Small intestine (tissue), 7 donors: Measurements from ENCODE around the gene ACOT11. TPM values are rescaled to one million over a fixed set of nuclear protein-coding genes. Genes with fewer than 3 reads are reported as not detected.

Source experiments
- DNase-seq, 2 donors: peaks; one replicate each; pipeline versions ENCODE4 v3.0.0 to v3.0.0-alpha.2; 2013
- FAIRE-seq: peaks from 2 replicates; lab custom pipeline; 2012; peaks lifted over from hg19 to GRCh38; lab: Jason Lieb, UNC
- H3K27ac ChIP-seq, 3 donors: one replicate each; pipeline ENCODE4 v1.5.1; 2013; ENCODE audit warnings: low read length in 2 of 3, mild to moderate bottlenecking in 2 of 3, control low read depth in 1 of 3, inconsistent platforms in 1 of 3, low read depth in 1 of 3, moderate library complexity in 1 of 3
- H3K27me3 ChIP-seq, 3 donors: one replicate each; pipeline ENCODE4 v1.6.1; 2013; ENCODE audit warnings: low read length in 3 of 3, inconsistent platforms in 1 of 3; ENCODE audit not compliant: control insufficient read depth in 3 of 3, insufficient read depth in 3 of 3
- H3K36me3 ChIP-seq, 3 donors: one replicate each; pipeline ENCODE4 v1.6.1; 2013; ENCODE audit warnings: low read length in 3 of 3, inconsistent platforms in 1 of 3, low read depth in 1 of 3, mild to moderate bottlenecking in 1 of 3, moderate library complexity in 1 of 3; ENCODE audit not compliant: control insufficient read depth in 3 of 3, insufficient read depth in 2 of 3
- H3K4me1 ChIP-seq, 3 donors: one replicate each; pipeline ENCODE4 v1.6.1; 2013; ENCODE audit warnings: low read length in 2 of 3, inconsistent platforms in 1 of 3, low read depth in 1 of 3, mild to moderate bottlenecking in 1 of 3, moderate library complexity in 1 of 3; ENCODE audit not compliant: control insufficient read depth in 3 of 3, insufficient read depth in 2 of 3
- H3K4me3 ChIP-seq, 3 donors: one replicate each; pipeline ENCODE4 v1.5.1; 2013; ENCODE audit warnings: low read length in 3 of 3, control low read depth in 1 of 3, inconsistent platforms in 1 of 3, low read depth in 1 of 3, mild to moderate bottlenecking in 1 of 3, moderate library complexity in 1 of 3
- H3K9me3 ChIP-seq, 2 donors: one replicate each; pipeline ENCODE4 v1.6.1; 2013; ENCODE audit warnings: low read depth in 1 of 2, low read length in 1 of 2; ENCODE audit not compliant: control insufficient read depth in 2 of 2, insufficient read depth in 1 of 2
- WGBS, 3 donors: extraction: QIAGEN DNeasy Blood & Tissue Kit; methylation state at CpG; one replicate each; pipeline ENCODE4 v1.1.7; 2013; 5-methylcytosine and 5-hydroxymethylcytosine counted together
- polyA plus RNA-seq, 4 donors: library from polyadenylated mRNA; stranded (reverse) in 3 of 4; unstranded in 1 of 4; fragments of 200-250 nt in 3 of 4; fragments of 120-200 nt in 1 of 4; gene quantifications; one replicate each; pipeline versions ENCODE4 v1.2.1 to v1.2.3, GENCODE V29; 2013
- donor health status: healthy with polysubstance abuse.
- donor health status: control.
- donor health status: control.
- donor health status: Bipolar disorder and iron deficiency.
- donor health status: healthy.

Gene ACOT11
- polyA plus RNA-seq, 4 donors = 30.4 to 101 (median 46.4) TPM

DNA sequence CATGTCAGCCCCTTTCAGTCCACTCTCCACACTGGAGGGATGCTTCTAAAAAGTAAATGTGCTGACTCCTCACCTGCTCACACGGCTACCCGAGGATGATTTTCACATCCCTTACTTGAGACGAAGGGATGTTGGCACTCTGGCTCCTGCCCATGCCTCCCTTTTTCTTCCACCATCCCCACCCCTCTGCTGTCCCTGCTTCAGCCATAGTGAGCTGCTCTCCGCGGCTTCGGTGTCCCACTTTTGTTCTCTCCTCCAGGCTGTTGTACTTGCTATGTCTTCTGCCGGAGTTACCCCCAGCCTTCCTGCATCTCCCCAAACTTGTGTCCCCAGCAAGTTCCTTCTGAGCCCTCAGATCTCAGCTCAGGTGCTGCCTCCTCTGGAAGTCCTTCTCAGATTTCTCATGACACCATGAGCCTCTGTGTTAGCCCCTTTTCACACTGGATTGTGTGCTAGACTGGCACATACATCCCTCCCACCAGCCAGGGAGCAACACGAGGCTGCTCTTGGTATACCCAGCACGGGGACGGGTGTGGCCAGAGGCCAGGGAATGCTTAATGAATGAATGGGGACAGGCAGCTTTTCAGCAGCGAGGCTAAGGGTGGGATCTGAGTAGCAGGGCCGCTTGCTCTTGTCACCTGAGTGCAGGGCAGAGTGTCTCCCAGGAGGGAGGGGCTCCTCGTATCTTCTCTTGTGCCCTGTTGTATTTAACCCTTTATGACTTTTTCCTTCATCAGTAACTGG, 1.3 kb downstream of the ACOT11 start:
- FAIRE-seq = no peak
- H3K4me1 ChIP-seq = peaks cover 0 to 22% (median 0%) of the 10 kb centered on the region in 3 donors
- no peaks in the 10 kb centered on the region for H3K9me3 ChIP-seq
- DNase-seq = peak in 1 of 2 donors; percentile 23
- H3K27me3 ChIP-seq = no peaks in the 10 kb centered on the region
- WGBS, 3 donors = 69 to 74% (median 70%) methylated on average over 13 of the region's 13 CpGs
- no peak overlapping the region for H3K4me3 ChIP-seq
- no peak overlapping the region for H3K27ac ChIP-seq
- peaks cover 0 to 13% (median 0%) of the 10 kb centered on the region in 3 donors for H3K36me3 ChIP-seq

- 74 to 84% (median 83%) methylated on average over 3 of the region's 3 CpGs for WGBS, 3 donors
- no peak overlapping the region for H3K4me3 ChIP-seq
- H3K4me1 ChIP-seq = peaks cover 0 to 20% (median 0%) of the 10 kb centered on the region in 3 donors
- no peak for DNase-seq
- FAIRE-seq = no peak
- H3K27me3 ChIP-seq = no peaks in the 10 kb centered on the region
- H3K27ac ChIP-seq = no peak overlapping the region
- H3K9me3 ChIP-seq = peaks cover 0 to 6% of the 10 kb centered on the region in 2 donors
- peaks cover 0 to 14% (median 0%) of the 10 kb centered on the region in 3 donors for H3K36me3 ChIP-seq
These were observed 3.9 kb downstream of the ACOT11 start for GRCh38 chr1:54551891-54552290.

DNA sequence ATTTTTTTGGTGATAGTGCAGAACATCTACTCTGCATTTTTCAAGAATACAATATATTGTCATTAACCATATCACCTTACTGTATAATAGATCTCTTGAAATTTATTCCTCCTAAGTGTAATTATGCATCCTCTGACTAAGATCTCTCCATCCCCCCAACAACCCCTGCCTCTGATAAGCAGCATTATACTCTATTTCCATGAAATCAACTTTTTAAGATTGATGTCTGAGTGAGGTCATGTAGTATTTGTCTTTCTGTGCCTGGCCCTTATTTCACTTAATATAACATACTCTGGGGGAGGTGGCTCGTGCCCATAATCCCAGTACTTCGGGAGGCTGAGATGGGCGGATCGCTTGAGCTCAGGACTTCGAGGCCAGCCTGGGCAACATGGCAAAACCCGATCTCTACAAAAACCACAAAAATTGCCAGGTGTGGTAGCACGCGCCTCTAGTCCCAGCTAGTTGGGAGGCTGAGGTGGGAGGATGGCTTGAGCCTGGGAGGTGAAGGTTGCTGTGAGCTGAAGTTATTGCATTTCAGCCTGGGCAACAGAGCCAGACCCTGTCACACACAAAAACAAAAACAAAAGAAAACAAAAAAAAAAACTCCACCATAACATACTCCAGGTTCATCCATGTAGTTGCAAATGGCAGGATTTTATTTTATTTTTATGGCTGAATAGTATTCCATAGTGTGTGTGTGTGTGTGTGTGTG, 5.7 kb downstream of the ACOT11 start:
- 87 to 91% (median 87%) methylated on average over 8 of the region's 8 CpGs for WGBS, 3 donors
- DNase-seq = no peak
- no peak for FAIRE-seq

DNA sequence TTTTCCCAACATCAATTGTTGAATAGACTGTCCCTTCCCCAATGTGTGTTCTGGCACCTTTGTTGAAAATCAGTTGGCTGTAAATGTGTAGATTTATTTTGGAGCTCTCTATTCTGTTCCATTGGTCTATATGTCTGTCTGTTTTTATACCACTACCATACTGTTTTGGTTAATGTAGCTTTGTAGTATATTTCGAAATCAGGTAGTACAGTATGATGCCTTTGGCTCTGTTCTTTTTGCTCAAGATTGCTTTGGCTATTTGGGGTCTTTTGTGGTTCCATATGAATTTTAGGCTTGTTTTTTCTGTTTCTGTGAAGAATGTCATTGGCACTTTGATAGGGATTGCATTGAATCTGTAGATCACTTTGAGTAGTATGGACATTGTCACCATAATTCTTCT, 8.1 kb downstream of the ACOT11 start:
- Histone ChIP-seq H3K4me1 (no peaks in the 10 kb centered on the region), H3K36me3 (peaks cover 0 to 19% (median 0%) of the 10 kb centered on the region in 3 donors), H3K27me3 (no peaks in the 10 kb centered on the region), H3K4me3 (no peak overlapping the region), H3K27ac (no peak overlapping the region), H3K9me3 (peaks cover 0 to 6% of the 10 kb centered on the region in 2 donors)
- DNase-seq = no peak
- no peak for FAIRE-seq
- WGBS, 3 donors = 91 to 95% (median 94%) methylated on average over 1 of the region's 1 CpG

More for the DNA sequence above, 5.7 kb downstream of the ACOT11 start:
- H3K36me3 ChIP-seq = peaks cover 0 to 14% (median 0%) of the 10 kb centered on the region in 3 donors
- no peak overlapping the region for H3K4me3 ChIP-seq
- H3K4me1 ChIP-seq = peaks cover 0 to 6% (median 0%) of the 10 kb centered on the region in 3 donors
- no peak overlapping the region for H3K27ac ChIP-seq
- H3K9me3 ChIP-seq = peaks cover 0 to 6% of the 10 kb centered on the region in 2 donors
- no peaks in the 10 kb centered on the region for H3K27me3 ChIP-seq

DNA sequence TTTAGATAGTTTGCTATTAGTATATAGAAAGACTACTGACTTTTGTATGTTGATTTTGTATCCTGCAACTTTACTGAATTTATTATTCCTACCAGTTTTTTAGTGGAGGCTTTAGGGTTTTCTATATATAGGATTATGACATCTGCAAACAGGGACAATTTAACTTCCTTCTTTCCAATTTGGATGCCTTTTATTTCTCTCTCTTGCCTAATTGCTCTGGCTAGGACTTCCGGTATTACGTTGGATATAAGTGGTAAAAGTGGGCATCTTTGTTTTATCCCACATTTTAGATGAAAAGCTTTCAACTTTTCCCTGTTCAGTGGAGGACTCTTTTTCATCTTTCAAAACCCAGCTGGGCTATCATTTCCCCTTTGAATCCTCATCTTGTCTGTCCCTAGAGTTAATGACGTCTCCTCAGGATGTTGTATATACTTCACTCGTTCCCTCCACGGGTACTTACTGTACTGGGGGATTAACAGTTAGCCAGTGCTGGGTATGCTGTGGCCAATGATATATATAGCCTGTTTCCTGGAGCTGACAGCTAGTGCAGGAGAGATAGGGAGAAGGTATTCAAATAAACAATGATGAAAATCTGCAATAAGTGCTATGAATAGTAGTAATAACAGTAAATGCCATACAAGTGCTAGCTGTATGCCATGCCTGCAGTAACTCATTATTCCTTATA, 9.8 kb downstream of the ACOT11 start:
- WGBS, 3 donors = 50 to 75% (median 72%) methylated on average over 5 of the region's 5 CpGs
- H3K27me3 ChIP-seq = no peaks in the 10 kb centered on the region
- no peak for FAIRE-seq
- no peak overlapping the region for H3K27ac ChIP-seq
- no peak for DNase-seq
- H3K4me1 ChIP-seq = no peaks in the 10 kb centered on the region
- no peak overlapping the region for H3K4me3 ChIP-seq
- H3K9me3 ChIP-seq = peaks cover 0 to 6% of the 10 kb centered on the region in 2 donors
- H3K36me3 ChIP-seq = peaks cover 0 to 11% (median 0%) of the 10 kb centered on the region in 3 donors

GRCh38 chr1:54558434-54559030, 10.5 kb downstream of the ACOT11 start:
- no peak for DNase-seq
- 72 to 93% (median 91%) methylated on average over 7 of the region's 7 CpGs for WGBS, 3 donors
- no peak for FAIRE-seq

GRCh38 chr1:54559111-54559548, 11.1 kb downstream of the ACOT11 start:
- FAIRE-seq = no peak
- Histone ChIP-seq H3K4me3 (no peak overlapping the region), H3K4me1 (peaks cover 0 to 9% (median 0%) of the 10 kb centered on the region in 3 donors), H3K27me3 (no peaks in the 10 kb centered on the region), H3K9me3 (peaks cover 0 to 6% of the 10 kb centered on the region in 2 donors), H3K27ac (no peak overlapping the region), H3K36me3 (peaks cover 0 to 8% (median 0%) of the 10 kb centered on the region in 3 donors)
- DNase-seq = no peak
- WGBS, 3 donors = 74 to 85% (median 78%) methylated on average over 9 of the region's 9 CpGs

More at GRCh38 chr1:54558434-54559030, 10.5 kb downstream of the ACOT11 start:
- Histone ChIP-seq H3K27ac (no peak overlapping the region), H3K36me3 (peaks cover 0 to 11% (median 0%) of the 10 kb centered on the region in 3 donors), H3K4me3 (no peak overlapping the region), H3K9me3 (peaks cover 0 to 6% of the 10 kb centered on the region in 2 donors), H3K4me1 (peaks cover 0 to 3% (median 0%) of the 10 kb centered on the region in 3 donors), H3K27me3 (no peaks in the 10 kb centered on the region)
